IMR-90 (cell line): ENCODE data around the gene PAQR7. TPM values are rescaled to one million over a fixed set of nuclear protein-coding genes. Genes with fewer than 3 reads are reported as not detected.

ENCODE experiments used
- ATAC-seq: fragments of 200-7000 bp; cut with Tn5 transposase; 2 replicates; pipeline ENCODE4 v1.9.1; 2020; ENCODE audit warnings: low read depth, mild to moderate bottlenecking, moderate library complexity
- BruUV-seq: library from RNA; stranded (reverse); fragments of 400-500 nt; replicated peaks from 2 replicates; lab custom pipeline; 2021; lab: Mats Ljungman, UMichigan
- CTCF ChIA-PET: fragments of 300-600 bp; formaldehyde crosslinking; extraction: SDS; loops from one replicate; lab custom pipeline; 2021; ENCODE audit warnings: antibody characterized with exemption; lab: Yijun Ruan, JAX
- POLR2A ChIA-PET: fragments of 300-600 bp; sonication (Branson Sonifier 250); formaldehyde crosslinking; loops from one replicate; lab custom pipeline; 2022; ENCODE audit warnings: antibody characterized with exemption; ENCODE audit not compliant: unreplicated experiment; lab: Charles Lee
- DNase-seq: peaks from one replicate; pipeline ENCODE4 v3.0.0; 2013
- H2AFZ ChIP-seq: replicated peaks from 2 replicates; pipeline ENCODE3; 2013; ENCODE audit warnings: low read length, mild to moderate bottlenecking; ENCODE audit not compliant: poor library complexity
- H2AK5ac ChIP-seq: 2 replicates; pipeline ENCODE4 v1.6.1; 2013; ENCODE audit warnings: low read depth, low read length, inconsistent platforms
- H2AK9ac ChIP-seq: replicated peaks from 2 replicates; pipeline ENCODE3; 2013; ENCODE audit warnings: mild to moderate bottlenecking, low read depth, low read length, moderate library complexity; ENCODE audit not compliant: poor library complexity
- H2BK120ac ChIP-seq: 2 replicates; pipeline ENCODE4 v1.6.1; 2013; ENCODE audit warnings: low read depth, low read length, inconsistent platforms
- H2BK15ac ChIP-seq: 3 replicates; pipeline ENCODE4 v1.6.1; 2013; ENCODE audit warnings: low read depth, low read length, inconsistent platforms
- H2BK20ac ChIP-seq: 2 replicates; pipeline ENCODE4 v1.6.1; 2013; ENCODE audit warnings: low read depth, mild to moderate bottlenecking, inconsistent platforms, low read length, moderate library complexity
- H2BK5ac ChIP-seq: 2 replicates; pipeline ENCODE4 v1.6.1; 2013; ENCODE audit warnings: mild to moderate bottlenecking, low read depth, low read length, inconsistent platforms; ENCODE audit not compliant: poor library complexity, severe bottlenecking
- H3K14ac ChIP-seq: replicated peaks from 2 replicates; pipeline ENCODE4 v1.6.1; 2013; ENCODE audit warnings: low read depth, low read length, inconsistent platforms
- H3K18ac ChIP-seq: 2 replicates; pipeline ENCODE4 v1.6.1; 2013; ENCODE audit warnings: low read depth, low read length, control low read depth
- H3K23ac ChIP-seq: 2 replicates; pipeline ENCODE4 v1.6.1; 2013; ENCODE audit warnings: low read depth, low read length, inconsistent platforms
- H3K27ac ChIP-seq: 2 replicates; pipeline ENCODE4 v1.5.1; 2013; ENCODE audit warnings: mild to moderate bottlenecking, control low read depth, low read length; ENCODE audit not compliant: insufficient read depth
- H3K27me3 ChIP-seq: 2 replicates; pipeline ENCODE4 v1.6.1; 2013; ENCODE audit warnings: low read length; ENCODE audit not compliant: control insufficient read depth, insufficient read depth
- H3K36me3 ChIP-seq: 2 replicates; pipeline ENCODE4 v1.6.1; 2013; ENCODE audit warnings: low read length, mixed read lengths; ENCODE audit not compliant: control insufficient read depth, insufficient read depth
- H3K4ac ChIP-seq: 2 replicates; pipeline ENCODE4 v1.6.1; 2013; ENCODE audit warnings: low read depth, low read length, inconsistent platforms
- H3K4me1 ChIP-seq: 2 replicates; pipeline ENCODE4 v1.6.1; 2013; ENCODE audit warnings: low read length, mixed read lengths; ENCODE audit not compliant: control insufficient read depth, insufficient read depth
- H3K4me2 ChIP-seq: 2 replicates; pipeline ENCODE4 v1.6.1; 2013; ENCODE audit warnings: low read depth, mild to moderate bottlenecking, control low read depth, low read length, moderate library complexity
- H3K4me3 ChIP-seq: 2 replicates; pipeline ENCODE4 v1.5.1; 2013; ENCODE audit warnings: low read depth, mild to moderate bottlenecking, control low read depth, low read length, moderate library complexity; ENCODE audit not compliant: insufficient read depth
- H3K56ac ChIP-seq: 2 replicates; pipeline ENCODE4 v1.6.1; 2013; ENCODE audit warnings: low read length, inconsistent platforms; ENCODE audit not compliant: insufficient read depth; ENCODE audit errors: extremely low read depth
- H3K79me1 ChIP-seq, 2 experiments: 2 replicates each; pipeline ENCODE4 v1.6.1; 2013; ENCODE audit warnings: low read length in 2 of 2, inconsistent platforms in 1 of 2, low read depth in 1 of 2
- H3K9ac ChIP-seq: 2 replicates; pipeline ENCODE4 v1.6.1; 2013; ENCODE audit warnings: low read depth, low read length, control low read depth
- H3K9me1 ChIP-seq: 2 replicates; pipeline ENCODE4 v1.6.1; 2013; ENCODE audit warnings: low read length, inconsistent platforms; ENCODE audit not compliant: insufficient read depth
- H3K9me3 ChIP-seq: 2 replicates; pipeline ENCODE4 v1.6.1; 2013; ENCODE audit warnings: low read length; ENCODE audit not compliant: control insufficient read depth, insufficient read depth
- H4K20me1 ChIP-seq: 2 replicates; pipeline ENCODE4 v1.6.1; 2013; ENCODE audit warnings: low read length, inconsistent platforms; ENCODE audit not compliant: insufficient read depth
- H4K5ac ChIP-seq: 2 replicates; pipeline ENCODE4 v1.6.1; 2013; ENCODE audit warnings: mild to moderate bottlenecking, low read depth, low read length, control low read depth
- H4K8ac ChIP-seq, 2 experiments: 2 replicates each; pipeline ENCODE4 v1.6.1; 2013; ENCODE audit warnings: low read depth in 2 of 2, low read length in 2 of 2, control low read depth in 1 of 2, inconsistent platforms in 1 of 2
- H4K91ac ChIP-seq: 2 replicates; pipeline ENCODE4 v1.6.1; 2013; ENCODE audit warnings: low read depth, low read length, inconsistent platforms; ENCODE audit not compliant: insufficient read depth
- BHLHE40 ChIP-seq: fragments of 150-350 bp; IDR thresholded peaks from 2 replicates; pipeline ENCODE4 v1.6.1; 2016; ENCODE audit warnings: mild to moderate bottlenecking, low read depth, low read length
- CEBPB ChIP-seq: IDR thresholded peaks from 2 replicates; pipeline ENCODE4 v1.6.1; 2012; ENCODE audit warnings: low read depth, low read length, improper control_type of control experiment
- CHD1 ChIP-seq: IDR thresholded peaks from 2 replicates; pipeline ENCODE4 v1.6.1; 2012; ENCODE audit warnings: low read depth, low read length, improper control_type of control experiment
- CTCF ChIP-seq: conservative IDR thresholded peaks from 2 replicates; pipeline ENCODE4 v1.5.1; 2012; ENCODE audit warnings: mild to moderate bottlenecking, low read depth, low read length, improper control_type of control experiment
- ELK1 ChIP-seq: fragments of 150-350 bp; IDR thresholded peaks from 2 replicates; pipeline ENCODE4 v1.6.1; 2016; ENCODE audit warnings: low read depth, mild to moderate bottlenecking, low read length, moderate library complexity, borderline replicate concordance
- FOS ChIP-seq: fragments of 150-350 bp; IDR thresholded peaks from 2 replicates; pipeline ENCODE4 v1.6.1; 2016; ENCODE audit warnings: low read depth, low read length
- MAFK ChIP-seq: IDR thresholded peaks from 2 replicates; pipeline ENCODE4 v1.6.1; 2012; ENCODE audit warnings: low read depth, low read length, improper control_type of control experiment
- MAZ ChIP-seq: IDR thresholded peaks from 2 replicates; pipeline ENCODE4 v1.6.1; 2012; ENCODE audit warnings: low read depth, mild to moderate bottlenecking, low read length, improper control_type of control experiment, moderate library complexity, borderline replicate concordance
- MXI1 ChIP-seq: IDR thresholded peaks from 2 replicates; pipeline ENCODE4 v1.6.1; 2012; ENCODE audit warnings: low read depth, mild to moderate bottlenecking, low read length, moderate library complexity, borderline replicate concordance
- NFE2L2 ChIP-seq: fragments of 150-350 bp; IDR thresholded peaks from 2 replicates; pipeline ENCODE4 v1.6.1; 2016; ENCODE audit warnings: low read depth, mild to moderate bottlenecking, low read length
- RAD21 ChIP-seq: IDR thresholded peaks from 2 replicates; pipeline ENCODE4 v1.6.1; 2012; ENCODE audit warnings: low read length, improper control_type of control experiment
- RCOR1 ChIP-seq: IDR thresholded peaks from 2 replicates; pipeline ENCODE4 v1.6.1; 2012; ENCODE audit warnings: mild to moderate bottlenecking, low read length, improper control_type of control experiment; ENCODE audit not compliant: insufficient replicate concordance
- RFX5 ChIP-seq: IDR thresholded peaks from 2 replicates; pipeline ENCODE4 v1.8.0; 2012; ENCODE audit warnings: low read depth, mild to moderate bottlenecking, low read length, moderate library complexity
- SMC3 ChIP-seq: fragments of 150-350 bp; IDR thresholded peaks from 2 replicates; pipeline ENCODE4 v1.6.1; 2016; ENCODE audit warnings: low read depth, mild to moderate bottlenecking, antibody characterized with exemption, low read length, moderate library complexity
- WGBS, 2 experiments: methylation state at CpG; one replicate each; pipeline versions ENCODE4 v1.1.5 to v1.1.7; 2013; ENCODE audit warnings: missing lambda C conversion rate in 2 of 2; ENCODE audit not compliant: insufficient read length in 1 of 2; ENCODE audit errors: extremely low coverage in 2 of 2; 5-methylcytosine and 5-hydroxymethylcytosine counted together
- dilution Hi-C: fragments of 300-500 bp; cut with HindIII; formaldehyde crosslinking; loops from one replicate; pipeline ENCODE4 v1.14.3; 2018; ENCODE audit warnings: low sequenced_read_pairs; ENCODE audit not compliant: unreplicated experiment
- in situ Hi-C: fragments of 300-500 bp; cut with MboI; formaldehyde crosslinking; loops from 3 replicates; pipeline ENCODE4 v1.14.3; 2019; ENCODE audit warnings: low sequenced_read_pairs, inconsistent platforms, mixed read lengths
- intact Hi-C: fragments of 100-400 bp; cut with micrococcal nuclease; formaldehyde crosslinking; loops from 2 replicates; pipeline ENCODE4 v1.10.0; 2022
- polyA plus RNA-seq, 3 experiments: library from polyadenylated mRNA; depleted of rRNA; stranded (reverse); fragments of >200 nt; gene quantifications; 2 replicates each; pipeline ENCODE4 v1.2.3, GENCODE V29; 2012; ENCODE audit warnings: low replicate concordance in 1 of 3
- total RNA-seq: library from RNA; depleted of rRNA; stranded (reverse); fragments of >200 nt; gene quantifications from 2 replicates; pipeline ENCODE4 v1.2.3, GENCODE V29; 2012

The PAQR7 gene
- total and polyA plus RNA-seq, 2 of the 4 experiments (the other 2 are of a cell fraction), result 9.0 to 12.9 TPM

DNA sequence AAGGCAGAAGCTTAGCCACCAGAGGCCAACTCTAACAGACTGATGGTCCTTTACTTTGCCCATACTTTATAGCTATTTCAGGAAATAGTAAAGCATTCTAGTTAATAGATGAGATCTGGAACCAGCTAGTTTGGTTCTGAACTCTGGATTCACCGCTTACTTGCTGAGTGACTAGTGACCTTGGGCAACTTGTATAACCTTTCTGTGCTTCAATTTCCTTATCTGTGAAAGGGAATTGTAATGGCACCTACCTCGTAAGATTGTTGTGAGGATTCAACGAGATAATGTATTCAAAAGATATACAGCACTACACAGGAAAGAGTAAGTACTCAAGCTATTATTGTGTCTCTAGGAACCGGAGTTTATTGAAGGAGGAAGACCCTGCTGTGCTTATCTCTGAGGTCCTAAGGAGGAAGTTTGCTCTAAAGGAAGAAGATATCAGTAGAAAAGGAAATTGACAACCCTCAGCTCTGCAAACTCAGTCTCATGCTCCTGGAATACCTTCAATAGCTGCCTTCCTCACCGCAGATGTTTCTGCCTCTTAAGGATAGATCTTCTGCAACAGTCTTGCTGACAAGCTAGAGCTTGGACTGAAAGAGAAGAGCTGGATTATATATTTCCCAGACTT is 43.8 kb downstream of the PAQR7 start:
- no peak overlapping the region for H3K4me3 ChIP-seq
- no peak overlapping the region for H2BK120ac ChIP-seq
- dilution Hi-C loops (no loop called here), in situ Hi-C loops (no loop called here), intact Hi-C loops (no loop called here)
- no peak overlapping the region for H4K5ac ChIP-seq
- no peak overlapping the region for H3K4ac ChIP-seq
- H3K18ac ChIP-seq, result no peak overlapping the region
- H3K27me3 ChIP-seq, result no peaks in the 10 kb centered on the region
- ATAC-seq, result no peak
- no peak for TF ChIP-seq RAD21
- no peak for TF ChIP-seq FOS
- no peak for TF ChIP-seq MAFK
- no peak for TF ChIP-seq CHD1
- no peak for TF ChIP-seq NFE2L2
- TF ChIP-seq SMC3, result no peak
- no peak for TF ChIP-seq CEBPB
- TF ChIP-seq MXI1, result no peak
- no peak for TF ChIP-seq MAZ
- TF ChIP-seq CTCF, result no peak
- no peak for TF ChIP-seq RCOR1
- TF ChIP-seq ELK1, result no peak
- TF ChIP-seq RFX5, result no peak
- TF ChIP-seq BHLHE40, result no peak
- H2BK5ac ChIP-seq, result no peak overlapping the region
- ChIA-PET POLR2A (no interaction called here), CTCF (no interaction called here)
- DNase-seq, result no peak
- H3K4me1 ChIP-seq, result no peaks in the 10 kb centered on the region
- H3K36me3 ChIP-seq, result peaks cover 56% of the 10 kb centered on the region
- no peak overlapping the region for H2BK15ac ChIP-seq
- WGBS, 2 experiments, result no CpG with 5 or more reads among the region's 5 CpGs
- no TSS peak for BruUV-seq
- H3K23ac ChIP-seq, result no peak overlapping the region
- no peaks in the 10 kb centered on the region for H4K20me1 ChIP-seq
- H3K14ac ChIP-seq, result no peak overlapping the region
- no peak overlapping the region for H3K27ac ChIP-seq
- H3K56ac ChIP-seq, result no peak overlapping the region
- no peaks in the 10 kb centered on the region; the same call in 1 of the 2 replicates for H3K9me1 ChIP-seq
- no peak overlapping the region for H2AK5ac ChIP-seq
- H2AFZ ChIP-seq, result no peak overlapping the region
- H4K8ac ChIP-seq, result no peak overlapping the region
- peaks cover 4 to 10% of the 10 kb centered on the region in 2 experiments for H3K79me1 ChIP-seq
- H2AK9ac ChIP-seq, result no peak overlapping the region
- no peak overlapping the region for H2BK20ac ChIP-seq
- H3K4me2 ChIP-seq, result no peak overlapping the region
- no peaks in the 10 kb centered on the region for H3K9me3 ChIP-seq
- H3K9ac ChIP-seq, result no peak overlapping the region
- no peak overlapping the region for H4K91ac ChIP-seq
